NCI-H1417 (cell line): Measurements from ENCODE around the gene TEK.
A peak's percentile ranks its signal among the peaks of the same experiment; 100 is the strongest.

ENCODE experiments used
- DNase-seq, 3 experiments: peaks; one replicate each; lab custom pipeline; 2025; lab: John Stamatoyannopoulos, UW

The TEK gene

GRCh38 chr9:27227192-27227591 is 118.2 kb downstream of the TEK start:
- DNase-seq = no peak

DNA sequence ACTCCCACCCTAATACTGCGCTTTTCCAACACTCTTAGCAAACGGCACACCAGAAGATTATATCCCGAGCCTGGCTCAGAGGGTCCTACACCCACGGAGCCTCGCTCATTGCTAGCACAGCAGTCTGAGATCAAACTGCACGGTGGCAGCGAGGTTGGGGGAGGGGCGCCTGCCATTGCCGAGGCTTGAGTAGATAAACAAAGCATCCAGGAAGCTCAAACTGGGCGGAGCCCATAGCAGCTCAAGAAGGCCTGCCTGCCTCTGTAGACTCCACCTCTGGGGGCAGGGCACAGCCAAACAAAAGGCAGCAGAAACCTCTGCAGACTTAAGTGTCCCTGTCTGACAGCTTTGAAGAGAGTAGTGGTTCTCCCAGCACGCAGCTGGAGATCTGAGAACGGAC is 130.6 kb downstream of the TEK start:
- DNase-seq = peak in 2 of 3 experiments; percentile 1 to 5

GRCh38 chr9:27247756-27248155 is 138.7 kb downstream of the TEK start:
- DNase-seq = peak in 2 of 3 experiments; percentile 21 to 39

DNA sequence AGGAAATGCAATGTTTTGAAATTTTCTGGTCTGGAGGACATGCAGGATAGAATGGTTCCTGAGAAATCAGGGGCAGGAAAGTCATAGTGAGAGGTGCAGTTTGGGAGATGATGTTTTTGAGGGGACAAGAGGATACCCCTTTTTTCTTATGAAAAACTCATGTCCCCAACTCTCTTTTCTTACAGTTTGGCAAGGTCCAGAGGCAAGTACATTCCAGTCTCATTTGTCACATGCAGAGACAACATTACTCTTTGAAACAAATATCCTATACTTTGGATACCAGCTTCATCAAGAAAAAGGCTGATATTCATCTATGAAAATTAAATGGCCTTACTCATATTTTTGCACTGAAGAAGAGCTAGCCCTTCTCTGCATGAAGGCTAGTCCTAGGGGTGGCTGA is 139.7 kb downstream of the TEK start:
- no peak for DNase-seq

- no peak for DNase-seq
These were observed 149.6 kb downstream of the TEK start for GRCh38 chr9:27258662-27259061.

- DNase-seq = no peak
These were observed 151.9 kb downstream of the TEK start for GRCh38 chr9:27260789-27261516.

- peak in 1 of 3 experiments; percentile 7 for DNase-seq
These were observed 152.6 kb downstream of the TEK start for GRCh38 chr9:27261517-27262211.

DNA sequence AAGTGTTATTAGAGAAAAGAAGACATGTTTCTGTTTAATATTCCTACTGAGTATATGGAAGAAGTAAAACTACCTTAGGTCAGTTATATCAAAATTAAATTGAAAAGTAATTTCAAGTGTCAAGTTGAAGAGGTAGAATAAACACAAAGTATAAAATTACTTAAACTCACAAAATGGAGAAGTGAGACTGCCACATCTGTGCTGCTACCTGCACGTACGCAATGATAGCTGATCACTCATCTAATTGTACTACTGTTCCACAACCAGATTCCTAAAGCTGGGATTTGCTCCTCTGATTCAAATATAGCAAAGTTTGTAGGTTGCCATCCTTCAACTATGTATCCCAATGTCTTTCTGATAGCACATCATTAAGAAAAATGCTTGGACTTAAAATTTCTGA is 163.1 kb downstream of the TEK start:
- no peak for DNase-seq

- no peak for DNase-seq
These were observed 164.2 kb downstream of the TEK start for GRCh38 chr9:27273186-27273585.

DNA sequence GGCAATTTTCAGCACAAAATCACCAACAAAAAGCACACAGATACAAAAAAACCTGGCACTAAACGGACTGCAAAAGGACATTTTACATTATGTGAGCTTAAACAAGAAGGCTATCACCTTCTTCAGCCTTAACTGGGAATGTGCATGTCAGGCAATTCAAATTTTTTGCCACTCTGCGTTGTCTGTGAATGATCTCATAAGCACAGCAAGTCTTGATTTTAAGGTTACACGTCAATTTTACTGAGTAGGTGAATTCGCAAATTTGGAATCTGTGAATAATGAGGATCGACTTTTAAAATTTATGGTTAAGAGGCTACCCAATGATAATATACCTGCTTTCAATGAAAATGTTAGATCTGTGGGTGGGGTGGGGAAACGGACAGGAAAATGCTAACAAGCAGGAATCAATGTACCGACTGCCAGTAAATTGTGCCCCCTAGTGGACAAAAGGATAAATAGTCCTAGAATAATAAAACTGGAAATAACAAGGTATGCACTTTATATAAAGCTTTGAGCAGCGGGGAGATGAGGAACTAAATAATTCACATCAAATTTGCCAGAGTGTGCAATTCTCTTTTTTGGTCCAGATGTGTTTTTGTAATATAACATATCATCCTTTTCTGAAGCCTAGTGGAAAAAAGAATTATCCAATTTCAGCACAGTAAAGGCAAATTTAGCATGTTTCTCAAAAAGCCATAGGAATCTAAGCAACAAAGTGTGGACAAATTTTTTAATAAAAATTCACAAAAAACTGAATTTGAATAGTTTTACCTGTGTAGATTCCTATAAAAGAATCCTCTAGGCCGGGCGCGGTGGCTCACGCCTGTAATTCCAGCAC is 167.4 kb downstream of the TEK start:
- peak; percentile 31 to 68 (median 66) for DNase-seq

DNA sequence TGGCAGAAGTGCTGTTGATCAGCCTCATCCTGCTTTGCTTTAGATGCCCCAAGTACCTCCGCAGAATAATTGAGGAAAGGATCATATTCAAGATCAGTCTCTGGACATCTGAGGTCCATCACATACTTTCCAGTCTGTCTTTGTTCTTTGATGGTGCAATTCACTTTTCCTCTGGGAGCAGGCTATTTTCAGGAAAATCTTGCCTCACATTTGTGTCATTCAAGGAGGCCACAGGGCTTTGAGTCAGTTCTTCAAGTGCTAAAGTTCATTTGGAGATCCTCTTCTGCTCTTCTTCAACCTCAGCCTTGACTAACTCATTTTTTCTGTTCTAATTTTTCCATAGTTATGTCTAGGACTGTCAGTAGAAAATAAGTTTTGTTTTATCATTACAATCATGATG is 169.3 kb downstream of the TEK start:
- no peak for DNase-seq

DNA sequence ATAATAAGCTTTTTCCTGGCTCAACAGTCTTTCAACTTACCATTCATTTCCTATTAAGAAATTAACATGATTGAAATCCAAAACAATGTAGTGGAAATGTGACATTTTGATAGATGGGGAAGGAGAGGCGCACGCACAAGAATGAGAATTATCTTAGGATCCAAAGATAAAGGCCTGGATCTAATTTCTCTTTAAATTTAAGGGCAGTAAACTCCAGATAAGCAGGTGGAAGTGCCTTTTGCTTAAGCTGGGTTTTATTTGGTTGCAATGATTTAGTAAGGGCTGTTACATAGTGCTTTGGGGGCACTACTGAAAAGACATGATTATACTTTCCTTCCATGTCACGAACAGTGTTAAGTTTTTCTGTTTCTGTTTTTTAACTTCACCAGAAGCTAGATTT is 170.6 kb downstream of the TEK start:
- DNase-seq = no peak
